ENCODE results near the gene P2RX2. TPM values are rescaled to one million over a fixed set of nuclear protein-coding genes. Genes with fewer than 3 reads are reported as not detected.
A peak's percentile ranks its signal among the peaks of the same experiment; 100 is the strongest.

P2RX2 gene
- total RNA-seq, 1 experiment from 2014 or later = not detected

DNA sequence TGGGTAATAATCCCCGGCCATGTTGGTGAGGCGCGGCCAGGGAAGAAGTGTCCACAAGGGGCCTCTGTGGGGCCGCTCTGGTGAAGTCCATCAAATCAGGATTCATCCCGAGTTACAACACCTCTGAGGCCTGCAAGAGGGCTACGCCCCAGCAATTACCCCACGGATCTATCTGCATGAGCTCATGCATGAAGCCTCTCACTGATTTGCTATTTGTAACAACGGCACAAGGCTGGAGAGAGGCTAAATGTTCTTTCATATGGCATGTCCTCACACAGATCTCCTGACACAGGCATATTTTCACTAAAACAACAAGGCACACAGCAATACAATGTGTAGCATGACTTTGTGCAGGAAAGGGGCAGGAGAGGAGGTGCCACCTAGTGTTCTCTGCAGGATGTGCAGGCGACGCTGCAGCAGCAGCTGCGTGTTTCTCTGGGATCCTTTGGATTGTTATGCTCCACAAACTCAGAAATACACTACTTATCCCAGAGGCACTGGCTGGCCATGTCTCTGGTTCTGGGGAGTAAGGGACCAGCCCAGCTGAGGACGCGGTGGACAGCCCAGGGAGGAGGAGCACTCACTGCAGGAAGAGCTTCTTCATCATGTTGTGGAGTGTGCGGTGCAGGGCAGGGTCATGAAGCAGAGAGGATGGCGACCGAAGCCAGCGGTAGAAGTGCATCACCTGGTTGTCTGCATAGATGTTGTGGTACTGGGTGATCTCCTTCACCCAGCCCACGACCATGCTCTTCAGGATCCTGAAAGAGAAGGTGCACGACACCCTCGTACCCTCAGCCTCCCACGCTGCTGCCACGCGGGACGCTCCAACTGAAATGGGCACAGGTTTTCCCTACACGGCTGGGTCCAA is 20.2 kb downstream of the P2RX2 start:
- peak; percentile 16 for DNase-seq (ENCODE audit: low read depth)

DNA sequence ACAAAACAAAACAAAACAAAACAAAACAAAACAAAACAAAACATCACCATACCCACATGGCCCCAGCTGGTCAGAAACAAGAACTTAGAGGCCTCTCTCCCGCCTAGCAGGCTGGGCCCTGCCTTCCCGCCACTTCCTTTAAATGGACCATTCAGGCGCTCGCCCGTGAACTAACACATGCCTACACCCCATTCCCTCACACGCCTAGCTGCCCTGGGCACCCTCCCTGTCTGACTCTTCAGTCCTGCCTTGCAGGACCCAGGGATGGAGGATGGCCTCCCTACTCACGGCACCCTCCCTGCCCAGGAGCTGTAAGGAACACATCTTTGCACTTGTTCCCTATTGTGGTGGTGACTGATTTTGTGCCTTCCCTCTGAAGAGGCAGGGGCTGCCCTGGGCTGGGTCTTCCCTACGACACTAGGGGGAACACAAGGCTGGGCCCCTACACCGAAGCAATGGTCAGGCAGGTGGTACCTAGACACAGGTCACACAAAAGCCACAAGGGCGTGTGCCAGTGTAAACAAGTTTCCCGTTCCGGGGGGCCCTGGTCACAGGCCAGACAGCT is 21.5 kb downstream of the P2RX2 start:
- DNase-seq (ENCODE audit: low read depth) = no peak

DNA sequence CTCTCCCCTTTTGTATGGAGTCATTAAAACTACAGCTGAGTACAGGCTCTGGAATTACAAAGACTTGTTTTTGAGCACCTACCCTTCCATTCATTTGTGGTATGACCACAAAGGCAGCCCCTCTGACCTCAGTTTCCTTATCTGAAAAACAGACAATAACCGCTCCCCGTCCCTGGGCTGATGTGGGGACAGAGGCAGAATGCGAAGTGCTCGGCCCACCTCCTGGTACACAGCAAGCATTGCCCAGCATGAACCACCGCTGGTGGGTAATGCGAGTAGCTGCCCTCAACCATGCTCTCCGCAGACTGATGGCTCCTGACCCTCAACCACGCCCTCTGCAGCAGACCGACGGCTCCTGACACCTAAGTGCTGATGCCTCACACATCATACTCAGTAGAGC is 22.4 kb downstream of the P2RX2 start:
- DNase-seq (ENCODE audit: low read depth) = no peak

DNA sequence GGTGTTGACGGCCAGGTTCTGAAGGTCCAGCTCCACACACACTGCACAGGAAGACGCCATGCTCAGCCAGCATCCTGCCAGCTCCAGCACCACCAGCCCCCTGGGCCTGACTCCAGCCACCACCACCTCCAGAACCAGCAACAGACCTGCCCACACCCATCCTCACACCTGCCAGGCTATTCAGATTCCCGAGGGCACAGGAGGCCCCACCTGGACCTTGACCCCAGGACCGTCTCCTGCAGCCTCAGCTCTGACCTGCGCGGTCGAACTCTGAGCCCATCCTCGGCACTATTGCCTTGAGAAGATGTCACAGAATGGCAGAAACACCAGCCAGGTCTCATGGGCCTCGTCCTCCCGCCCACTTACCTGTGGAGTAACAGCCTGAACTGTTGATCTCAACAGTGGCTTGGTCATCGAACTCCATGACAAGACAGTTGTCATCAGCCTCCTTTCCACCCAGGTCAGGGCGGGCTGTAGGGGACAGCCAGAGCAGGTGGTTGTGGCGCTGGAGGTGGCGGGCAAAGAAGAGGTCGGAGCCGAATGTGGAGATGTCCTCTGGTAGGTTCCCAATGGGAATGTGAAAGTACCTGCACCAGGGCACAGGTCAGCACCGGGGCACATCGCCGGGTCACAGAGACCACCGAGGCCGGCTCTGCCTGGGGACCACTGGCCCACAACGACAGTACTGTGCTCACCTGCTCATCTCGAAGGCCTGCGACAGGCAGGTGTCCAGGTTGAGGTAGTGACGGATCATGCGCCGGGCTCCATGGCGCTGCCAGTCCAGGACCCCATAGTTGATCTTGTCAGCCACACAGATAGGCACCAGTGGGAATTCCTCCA is 23.5 kb downstream of the P2RX2 start:
- DNase-seq (ENCODE audit: low read depth) = no peak

DNA sequence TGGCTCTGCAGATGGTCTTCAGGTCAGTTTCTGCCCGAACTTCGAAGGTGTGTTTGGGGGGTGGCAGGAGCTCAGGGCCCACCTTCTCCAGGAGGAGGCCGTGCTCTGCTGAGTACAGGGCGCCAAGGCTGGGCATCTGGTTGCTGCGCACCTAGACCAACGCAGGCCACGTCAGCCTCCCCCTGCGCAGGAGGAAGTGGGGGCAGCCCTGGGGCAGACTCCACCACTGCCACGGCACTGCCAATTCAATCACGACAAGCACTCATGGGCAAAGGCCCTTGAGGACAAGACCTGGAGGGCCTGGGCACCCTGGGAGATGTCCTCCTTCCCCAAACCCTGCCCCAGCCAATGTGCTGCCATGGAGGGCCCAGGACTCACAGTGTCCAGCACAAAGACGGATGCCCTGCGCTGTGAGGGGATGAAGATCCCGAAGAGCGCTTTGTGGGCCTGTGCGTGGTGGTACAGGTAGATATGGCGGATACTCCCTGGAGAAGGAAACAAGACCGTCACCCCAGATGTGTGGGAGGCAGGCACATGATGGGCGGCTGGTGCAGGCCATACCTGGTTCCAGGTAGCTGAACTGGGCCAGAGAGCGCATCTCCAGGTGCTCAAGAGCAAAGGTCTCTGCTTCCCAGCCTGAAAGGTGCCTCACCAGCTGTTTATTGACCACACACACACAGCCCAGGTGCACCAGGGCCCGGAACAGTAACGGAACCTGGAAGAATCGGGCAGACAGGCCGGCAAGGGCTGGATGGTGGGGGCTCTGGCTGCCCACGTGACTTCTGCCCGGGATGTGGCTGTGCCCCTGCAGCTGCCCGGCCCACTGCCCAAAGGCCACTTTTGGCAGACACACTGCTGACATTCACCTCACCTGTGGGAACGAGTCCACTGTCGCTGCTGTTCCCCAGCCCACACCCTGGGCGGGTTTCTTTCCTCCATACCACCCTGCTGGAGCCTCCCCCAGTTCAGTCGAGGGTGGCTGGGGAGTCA is 24.6 kb downstream of the P2RX2 start:
- DNase-seq (ENCODE audit: low read depth) = no peak

DNA sequence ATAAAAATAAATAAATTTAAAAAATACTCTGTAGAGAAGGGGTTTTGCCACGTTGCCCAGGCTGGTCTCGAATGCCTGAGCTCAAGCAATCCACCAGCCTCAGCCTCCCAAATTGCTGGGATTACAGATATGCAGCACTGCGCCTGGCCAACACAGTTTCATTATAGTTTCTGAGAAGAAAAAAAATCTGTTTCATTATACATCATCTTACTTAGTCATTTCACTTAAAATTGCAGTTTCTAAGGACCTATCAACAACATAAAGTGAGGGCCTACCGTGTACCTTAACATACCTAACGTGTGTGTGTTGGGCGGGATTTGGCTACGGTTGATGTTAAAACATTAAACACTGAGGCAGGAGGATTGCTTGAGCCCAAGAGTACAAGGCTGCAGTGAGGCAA is 28.3 kb downstream of the P2RX2 start:
- DNase-seq (ENCODE audit: low read depth) = no peak

DNA sequence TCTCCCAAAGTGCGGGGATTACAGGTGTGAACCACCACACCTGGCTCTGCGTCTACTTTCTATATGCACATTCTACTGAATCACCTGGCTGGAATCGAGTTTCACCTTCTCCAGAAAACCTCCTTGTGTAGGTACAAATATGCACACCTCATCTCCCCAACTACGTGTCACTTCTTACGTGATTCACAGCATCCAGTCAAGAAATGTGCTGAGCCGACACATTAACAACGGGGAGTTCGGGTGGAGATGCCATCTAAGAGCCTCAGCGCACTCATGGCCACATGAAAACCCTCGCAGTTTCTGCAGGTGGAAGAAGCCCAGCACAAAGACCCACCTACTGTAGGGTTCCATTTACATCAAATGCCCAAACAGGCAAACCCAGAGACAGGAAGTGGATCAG is 29.3 kb downstream of the P2RX2 start:
- no peak for DNase-seq (ENCODE audit: low read depth)

DNA sequence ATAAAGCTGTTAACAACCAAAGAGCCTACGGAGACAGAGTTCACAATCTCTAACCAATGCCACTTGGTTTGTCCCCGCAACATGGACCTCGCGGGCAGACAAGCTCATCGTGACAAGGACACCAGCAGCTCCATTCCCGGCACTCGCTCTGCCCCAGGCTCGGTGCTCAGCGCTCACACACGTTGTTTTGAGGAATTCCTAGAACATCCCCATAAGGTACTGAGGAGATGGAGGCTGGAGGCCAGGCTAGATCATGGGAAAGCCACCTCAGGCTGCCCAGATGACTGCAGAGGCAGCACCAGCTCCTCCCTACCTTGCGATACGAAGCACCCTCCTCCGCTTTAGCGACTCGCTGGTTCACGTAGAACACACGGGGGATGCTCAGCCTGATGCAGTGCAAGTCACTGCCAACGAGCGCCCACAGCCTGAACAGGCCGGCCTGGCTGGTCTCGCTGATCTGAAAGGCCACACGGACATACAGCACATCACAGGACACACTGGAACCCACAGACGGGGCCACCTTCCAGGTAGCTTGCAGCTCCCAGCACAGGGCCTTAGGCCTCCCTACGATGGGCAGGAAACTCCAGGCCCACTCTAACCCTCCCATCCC is 30.1 kb downstream of the P2RX2 start:
- DNase-seq (ENCODE audit: low read depth) = no peak

DNA sequence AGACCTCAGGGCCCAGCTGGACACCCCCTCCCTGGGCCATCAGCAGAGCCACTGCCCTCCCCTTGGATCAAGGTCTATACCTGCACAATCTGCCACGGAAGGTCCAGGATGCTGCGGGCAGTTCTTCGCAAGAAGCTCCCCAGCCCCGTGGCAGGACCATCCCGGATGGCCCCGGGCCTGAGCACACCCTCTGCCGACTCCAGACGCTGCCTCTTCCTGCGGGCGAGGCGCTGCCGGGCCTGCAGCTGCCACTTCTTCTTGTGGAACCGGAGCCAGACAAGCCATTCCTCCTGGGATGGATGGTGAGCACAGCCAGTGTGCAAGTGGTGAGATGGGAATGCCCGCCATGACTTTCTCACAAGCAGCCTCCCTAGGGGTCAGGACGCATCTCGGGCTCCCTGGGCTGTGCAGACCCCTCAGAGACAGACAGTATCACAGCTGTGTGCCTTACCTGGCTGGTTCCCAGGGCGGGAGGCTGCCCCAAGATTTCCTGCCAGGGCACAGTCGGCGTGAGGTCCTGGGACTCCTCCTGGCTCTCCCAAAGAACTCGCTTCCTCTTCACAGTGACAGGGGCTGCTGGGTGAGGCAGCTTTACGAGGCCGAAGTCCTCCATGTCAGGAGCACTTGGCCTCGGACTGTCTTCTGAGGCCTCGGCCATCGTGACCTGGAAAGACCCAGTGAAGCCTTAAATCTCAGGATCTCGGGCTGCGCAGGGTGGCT is 30.8 kb downstream of the P2RX2 start:
- no peak for DNase-seq (ENCODE audit: low read depth)

DNA sequence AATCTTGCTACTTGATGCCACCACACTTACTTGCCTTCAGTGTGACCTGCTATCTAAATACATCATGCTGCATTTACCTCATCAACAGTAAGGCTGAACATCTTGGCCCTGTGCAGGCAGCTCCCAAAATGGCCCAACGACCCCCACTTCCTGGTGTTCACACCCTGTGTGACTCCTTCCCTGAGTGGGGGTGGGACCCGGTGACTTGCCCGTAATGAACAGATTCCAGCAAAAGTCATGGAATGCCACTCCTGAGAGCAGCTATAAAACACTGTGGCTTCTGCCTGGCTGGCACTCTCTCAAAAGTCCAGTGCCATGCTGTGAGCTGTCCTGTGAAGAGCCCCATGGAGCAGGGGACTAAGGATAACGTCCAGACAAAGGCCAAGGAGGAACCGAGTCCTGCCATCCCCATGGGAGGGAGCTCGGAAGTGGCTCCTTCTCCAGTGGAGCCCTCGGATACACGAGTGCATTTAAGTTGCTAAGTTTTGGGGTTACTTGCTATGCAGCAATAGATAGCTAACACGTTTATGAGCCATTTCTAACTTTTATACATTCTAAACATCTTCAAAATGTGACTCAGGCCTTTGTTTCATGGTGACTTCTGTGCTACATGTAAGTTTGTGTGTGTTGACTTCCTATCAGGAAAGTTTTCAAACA is 33.0 kb downstream of the P2RX2 start:
- no peak for DNase-seq (ENCODE audit: low read depth)

DNA sequence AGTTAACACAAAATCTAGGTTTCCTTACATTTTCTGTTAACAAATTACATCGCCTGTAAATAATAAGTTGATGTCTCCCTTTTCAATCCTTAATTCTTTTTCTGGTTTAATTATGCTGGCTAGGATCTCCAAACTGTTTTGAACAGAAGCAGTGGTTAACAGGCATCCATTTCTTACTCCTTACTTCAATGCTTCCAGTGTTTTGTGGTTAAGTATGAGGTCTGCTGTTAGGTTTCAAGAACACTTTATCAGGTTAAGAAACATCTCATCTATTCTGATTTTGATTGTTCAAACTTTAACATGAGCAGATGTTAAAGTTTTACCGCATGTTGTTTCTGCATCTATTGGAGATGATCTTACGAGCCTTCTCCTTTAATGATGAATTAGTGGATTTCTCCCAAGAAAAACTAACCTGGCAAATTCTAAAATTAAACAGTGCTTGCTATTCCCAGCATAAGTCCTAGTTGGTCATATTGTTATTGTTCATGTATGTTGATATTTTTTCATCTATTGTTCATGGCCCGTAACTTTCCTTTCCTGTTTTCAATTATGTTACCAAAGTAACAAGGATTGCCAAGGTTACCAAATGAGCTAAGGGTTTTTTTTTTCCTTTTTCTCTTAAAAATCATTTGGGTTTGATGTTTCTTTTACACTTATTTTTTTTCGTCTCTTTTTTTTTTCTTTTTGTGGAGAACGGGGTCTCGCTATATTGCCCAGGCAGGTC is 35.2 kb downstream of the P2RX2 start:
- no peak for DNase-seq (ENCODE audit: low read depth)

DNA sequence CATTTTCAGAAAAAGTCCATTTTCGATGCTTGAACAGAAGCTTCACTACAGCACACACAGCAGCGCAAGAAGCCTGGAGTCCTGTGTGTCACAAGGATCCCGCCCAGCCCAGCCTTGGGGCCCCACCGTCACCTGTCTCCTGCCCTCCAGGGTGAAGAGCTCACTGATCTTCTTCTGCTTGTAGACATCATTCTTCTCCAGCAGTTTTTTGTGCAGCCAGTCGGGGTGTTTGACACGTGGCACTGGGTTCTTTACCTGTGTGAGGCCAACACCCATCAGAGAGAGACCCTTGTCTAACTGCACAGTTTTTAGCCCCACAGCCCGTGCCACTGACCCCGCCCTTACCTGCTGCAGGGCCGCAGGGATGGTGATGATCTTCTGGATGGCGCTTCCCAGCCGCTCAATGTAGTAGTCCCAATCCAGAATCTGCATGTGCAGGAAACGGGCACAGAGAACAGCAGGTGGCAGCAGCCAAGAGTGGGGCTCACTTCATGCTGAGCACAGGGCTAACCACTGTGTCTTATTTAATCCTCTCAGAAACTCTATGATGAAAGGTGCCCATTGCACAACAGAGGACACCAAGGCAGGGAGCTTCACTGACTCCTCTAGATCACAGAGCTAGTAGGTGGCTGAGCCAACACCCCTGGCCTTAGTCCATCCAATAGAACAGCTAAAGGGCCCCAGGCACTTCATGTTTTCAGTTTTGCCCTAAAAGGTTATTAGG is 38.6 kb downstream of the P2RX2 start:
- no peak for DNase-seq (ENCODE audit: low read depth)

DNA sequence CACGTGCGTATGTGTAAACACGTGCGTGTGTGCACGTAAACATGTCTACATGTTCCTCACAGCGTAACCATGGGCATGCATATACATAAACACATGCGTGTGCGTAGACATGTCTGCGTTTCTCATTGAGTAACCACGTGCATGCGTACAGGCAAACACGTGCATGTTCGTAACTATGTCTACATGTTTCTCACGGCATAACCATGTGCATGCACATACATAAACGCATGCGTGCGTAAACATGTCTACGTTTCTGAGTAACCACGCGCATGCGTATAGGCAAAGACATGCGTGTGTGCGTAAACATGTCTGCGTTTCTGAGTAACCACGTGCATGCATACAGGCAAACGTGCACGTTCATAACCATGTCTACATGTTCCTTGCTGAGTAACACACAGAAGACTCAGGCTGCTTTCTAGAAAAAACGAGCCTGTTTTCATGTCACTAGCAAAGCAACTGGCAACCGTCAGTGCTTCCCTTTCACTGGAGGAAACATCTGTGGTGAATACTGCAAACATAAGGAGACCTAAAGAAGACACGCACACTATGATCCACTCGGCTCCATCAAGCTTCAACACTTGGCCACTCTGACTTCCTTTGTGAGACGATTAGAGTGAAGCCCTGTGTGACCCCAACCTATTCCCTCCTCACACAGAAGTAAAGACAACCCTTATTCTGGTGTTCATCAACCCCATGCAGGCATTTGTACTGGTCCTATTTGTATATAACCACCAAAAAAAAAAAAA is 39.7 kb downstream of the P2RX2 start:
- no peak for DNase-seq (ENCODE audit: low read depth)

DNA sequence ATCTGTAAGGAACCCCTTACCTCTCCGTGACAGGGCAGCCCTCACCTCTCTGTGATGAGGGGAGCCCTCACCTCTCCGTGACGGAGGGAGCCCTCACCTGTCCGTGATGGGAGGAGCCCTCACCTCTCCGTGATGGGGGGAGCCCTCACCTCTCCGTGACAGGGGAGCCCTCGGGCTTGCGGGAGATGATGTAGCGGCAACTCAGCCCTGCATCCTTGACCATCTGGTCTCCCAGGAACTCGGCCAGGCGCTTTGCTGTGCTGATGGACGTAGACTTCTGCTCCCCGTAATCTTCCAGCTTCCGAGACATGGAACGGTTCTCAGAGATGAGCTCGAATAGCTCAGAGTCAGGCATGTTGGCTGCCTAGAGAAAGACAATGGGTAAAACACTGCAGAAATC is 40.6 kb downstream of the P2RX2 start:
- no peak for DNase-seq (ENCODE audit: low read depth)

DNA sequence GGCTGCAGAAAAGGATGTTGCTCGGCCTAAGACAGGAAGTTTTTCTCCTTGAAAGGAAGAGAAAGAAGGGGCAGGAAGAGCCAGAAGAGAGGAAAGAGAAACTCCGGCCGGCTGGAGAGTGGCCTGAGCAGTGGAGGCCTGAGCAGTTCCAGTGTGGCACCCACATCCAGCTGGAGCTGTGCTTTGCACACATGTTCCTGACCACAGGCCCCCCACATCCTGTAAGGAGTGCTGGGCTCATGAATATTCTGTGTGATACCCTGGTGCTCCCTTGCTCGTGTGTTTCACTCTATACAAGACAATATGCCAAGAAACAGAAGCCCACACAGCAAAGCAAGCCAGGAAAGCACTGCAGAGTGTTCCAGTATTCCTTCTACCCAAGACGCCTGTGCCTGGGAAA is 41.5 kb downstream of the P2RX2 start:
- DNase-seq (ENCODE audit: low read depth) = no peak

DNA sequence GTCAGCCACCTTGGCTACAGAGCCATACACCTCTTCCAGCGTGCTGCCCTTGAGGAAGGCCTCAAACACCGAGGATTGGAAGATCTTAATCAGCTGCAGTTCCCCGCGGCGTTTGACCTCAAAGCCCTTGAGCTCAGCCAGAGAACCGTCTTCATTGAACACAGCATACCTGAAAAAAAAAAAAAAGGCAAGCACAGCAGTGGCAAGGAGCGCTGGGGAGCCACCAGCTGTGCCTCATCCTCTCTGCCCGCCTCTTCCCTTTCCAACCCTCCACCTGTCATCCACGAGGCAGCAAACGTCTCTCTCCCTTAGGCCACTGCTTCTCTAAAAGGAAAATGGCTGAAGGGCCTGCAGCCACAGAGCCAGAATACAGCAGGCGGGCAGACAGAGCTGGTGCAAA is 42.4 kb downstream of the P2RX2 start:
- no peak for DNase-seq (ENCODE audit: low read depth)

DNA sequence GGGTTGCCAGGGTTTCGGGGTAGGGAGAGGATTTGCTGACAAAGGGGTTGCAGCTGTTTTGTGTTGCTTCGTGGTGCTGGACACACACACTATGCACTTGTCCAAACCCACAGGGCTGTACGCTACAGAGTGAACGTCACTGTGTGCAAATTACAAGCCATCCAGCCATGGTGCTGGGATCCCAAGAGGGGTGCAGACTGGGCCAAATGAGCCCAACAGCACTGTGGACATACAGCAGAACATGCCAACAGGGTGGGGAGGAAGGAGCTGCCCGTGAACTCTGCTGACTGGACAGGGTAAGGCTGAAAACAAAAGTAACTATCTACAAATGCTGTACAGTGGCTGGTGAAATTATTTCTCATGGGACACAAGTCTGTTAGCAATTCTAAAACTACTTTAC is 43.4 kb downstream of the P2RX2 start:
- DNase-seq (ENCODE audit: low read depth) = no peak
